HG03045 (cell line): ENCODE measurements around the gene KRT24.
"Not testable (repeated sequence)": the region's sequence is repeated elsewhere in the genome, so short reads cannot be mapped to it uniquely, and the experiment has no call there.

ENCODE experiments used
- ATAC-seq: cut with Tn5 transposase; IDR thresholded peaks from one replicate; pipeline ENCODE4 v1.9.1; 2021; ENCODE audit warnings: mild to moderate bottlenecking, moderate library complexity; ENCODE audit not compliant: unreplicated experiment

The KRT24 gene

DNA sequence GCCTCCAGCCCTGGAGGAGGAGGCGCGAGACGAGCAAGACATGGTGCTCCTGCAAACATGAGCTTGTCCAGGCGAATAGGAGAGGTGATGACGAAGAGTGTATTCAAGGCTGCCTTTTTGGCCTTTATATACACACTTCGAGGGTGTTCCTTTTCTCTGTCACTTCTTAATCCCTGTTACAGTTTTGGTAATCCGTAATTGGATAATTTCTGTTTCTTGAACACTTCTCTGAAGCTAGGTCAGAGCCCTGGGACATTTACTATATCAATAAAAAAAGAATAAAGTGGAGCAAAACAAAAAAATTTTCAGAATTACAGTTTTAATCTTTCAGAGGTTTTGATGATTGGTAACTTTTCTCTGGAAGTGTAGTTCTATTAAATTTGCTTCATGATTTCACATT lies at the start of gene KRT24:
Gene KRT24 (minus strand): TSS at position 101 of the 400 bp plus-strand sequence. CDS start 59 bp downstream, at position 42.
- ATAC-seq, result no peak

GRCh38 chr17:40751065-40751464 lies 47.5 kb upstream of the KRT24 start:
- ATAC-seq, result no peak

DNA sequence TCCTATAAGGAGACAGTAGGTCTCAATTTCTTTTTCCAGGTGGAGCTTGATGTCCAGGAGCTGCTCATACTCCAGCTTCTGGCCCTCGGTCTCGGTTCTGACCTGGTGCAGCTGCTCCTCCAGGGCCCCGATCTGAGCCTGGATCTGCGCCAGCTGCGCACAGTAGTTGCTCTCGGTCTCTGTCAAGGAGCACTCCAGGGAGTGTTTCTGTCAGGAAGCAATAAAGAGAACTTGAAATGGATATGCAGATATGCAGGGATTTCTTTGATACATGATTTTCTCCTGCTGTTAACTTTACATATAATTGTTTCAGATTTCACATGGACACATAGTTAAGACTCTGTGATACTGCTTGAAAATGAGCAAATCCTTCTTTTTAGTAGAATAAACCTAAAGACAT lies 46.8 kb upstream of the KRT24 start:
- ATAC-seq, result no peak

- ATAC-seq, result not testable (repeated sequence)
Observed at GRCh38 chr17:40748666-40749065, 45.1 kb upstream of the KRT24 start.

DNA sequence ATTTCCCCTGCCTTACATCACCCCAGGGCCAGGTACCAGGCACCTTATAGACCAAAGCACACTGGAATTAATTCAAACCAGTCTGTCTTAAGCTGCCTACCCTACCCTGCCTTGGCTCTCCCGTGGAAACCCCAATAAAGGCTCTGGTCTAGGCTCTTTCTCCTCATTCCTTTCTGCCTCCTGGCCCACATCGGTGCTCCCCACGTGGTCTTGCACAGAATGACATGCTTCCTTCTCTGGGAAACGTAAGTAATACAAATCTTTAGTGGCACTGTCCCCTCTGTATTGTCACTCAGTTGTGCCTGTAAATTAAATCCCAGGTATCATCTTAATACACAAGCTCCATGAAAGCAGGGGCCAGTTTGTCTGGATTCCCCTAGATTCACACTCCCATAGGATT lies 35.0 kb upstream of the KRT24 start:
- ATAC-seq, result no peak

- ATAC-seq, result no peak
Observed at GRCh38 chr17:40735016-40735415, 31.5 kb upstream of the KRT24 start.

DNA sequence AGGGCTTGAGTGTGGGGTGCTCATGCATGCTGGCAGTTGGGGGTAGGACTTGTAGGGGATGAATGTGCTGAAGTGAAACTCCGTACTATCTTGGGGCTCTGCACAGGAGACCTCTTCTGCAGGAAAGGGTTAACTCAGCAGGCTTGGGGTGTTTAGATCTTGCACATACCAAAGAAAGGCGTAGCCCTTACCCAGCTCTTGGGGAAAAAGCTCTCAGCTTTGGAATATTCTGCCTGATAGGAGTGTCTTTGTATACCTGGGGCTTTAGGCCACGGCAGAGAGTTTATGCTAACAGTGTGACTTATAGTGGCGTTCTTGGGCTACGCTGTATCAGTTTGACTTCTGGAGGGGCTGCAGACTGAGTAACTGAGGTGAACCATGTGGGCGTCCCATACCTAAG lies 30.5 kb upstream of the KRT24 start:
- ATAC-seq, result no peak

- ATAC-seq, result no peak
Observed at GRCh38 chr17:40730970-40731369, 27.4 kb upstream of the KRT24 start.

DNA sequence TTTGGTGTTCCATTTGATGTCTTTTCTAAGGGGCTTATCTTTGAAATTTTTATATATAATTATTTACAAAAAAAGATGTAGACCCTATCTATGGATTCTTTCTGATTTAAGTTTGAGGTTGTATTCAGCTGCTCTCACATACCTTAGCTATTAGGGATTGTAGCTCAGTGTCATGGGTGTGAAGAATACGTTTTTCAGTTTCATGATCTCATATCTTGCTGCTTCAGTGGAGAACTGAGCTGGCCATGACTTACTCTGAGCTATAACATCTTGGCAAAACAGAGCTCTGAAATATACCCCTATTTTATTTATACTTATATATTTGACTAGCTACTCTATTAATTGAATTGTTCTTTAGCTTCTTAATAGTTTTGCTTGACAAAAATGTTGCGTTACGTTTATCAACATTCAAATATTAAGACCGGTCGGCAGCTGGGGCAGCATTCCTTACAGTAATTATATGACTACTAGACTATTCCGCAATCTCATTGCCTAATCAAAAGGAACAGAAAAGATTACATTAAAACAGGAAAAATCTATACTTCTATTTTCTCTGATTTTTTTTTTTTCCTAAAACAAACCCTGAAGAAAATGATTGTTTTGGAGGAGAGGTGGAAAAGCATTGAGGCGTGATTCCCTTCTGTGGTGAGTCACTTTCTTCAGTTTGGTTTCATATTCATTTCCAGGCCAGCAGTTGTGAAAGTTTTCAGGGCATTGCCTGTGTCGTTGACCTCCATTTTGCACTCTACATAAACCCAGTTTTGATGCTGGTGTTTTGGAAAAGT lies 24.1 kb upstream of the KRT24 start:
- ATAC-seq, result no peak

DNA sequence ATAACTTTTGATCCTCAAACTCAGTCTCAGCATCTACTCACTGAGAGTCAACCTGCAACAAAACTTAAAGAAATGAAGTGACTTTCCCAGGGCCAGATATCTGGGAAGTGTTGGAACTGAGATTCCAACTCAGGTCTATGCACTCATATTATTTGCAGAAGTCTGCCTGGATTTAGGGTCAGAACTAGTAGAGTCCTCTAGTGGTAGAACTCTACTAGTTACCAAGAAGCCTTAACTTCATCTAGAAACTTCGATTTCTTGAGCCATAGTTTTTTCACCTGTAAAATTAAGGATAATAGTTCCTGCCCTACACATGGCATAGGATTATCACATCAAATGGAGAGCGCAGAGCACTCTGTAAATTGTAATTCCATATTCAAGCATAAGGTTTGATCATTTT lies 23.4 kb upstream of the KRT24 start:
- no peak for ATAC-seq

GRCh38 chr17:40724656-40725055 lies 21.1 kb upstream of the KRT24 start:
- no peak for ATAC-seq

DNA sequence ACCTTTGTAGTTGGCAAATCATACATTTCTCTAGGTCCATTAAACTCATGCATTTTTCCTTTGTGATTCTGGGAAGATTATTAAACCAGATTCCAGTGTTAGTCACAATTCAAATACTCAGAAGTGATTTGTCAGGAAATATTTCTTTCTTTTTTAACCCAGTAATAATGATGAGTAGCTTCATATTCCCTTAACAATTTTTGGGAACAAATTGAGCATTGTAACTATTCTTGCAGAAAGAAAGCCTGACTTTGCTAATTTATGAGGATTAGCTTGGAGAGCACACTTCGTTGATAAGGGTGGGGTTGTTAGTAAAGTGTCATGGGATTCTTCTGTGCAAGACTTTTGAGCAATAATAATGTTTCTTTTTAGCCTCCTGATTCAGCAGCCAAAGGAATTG lies 18.7 kb upstream of the KRT24 start:
- ATAC-seq, result no peak

- no peak for ATAC-seq
Observed at GRCh38 chr17:40720899-40721298, 17.3 kb upstream of the KRT24 start.

DNA sequence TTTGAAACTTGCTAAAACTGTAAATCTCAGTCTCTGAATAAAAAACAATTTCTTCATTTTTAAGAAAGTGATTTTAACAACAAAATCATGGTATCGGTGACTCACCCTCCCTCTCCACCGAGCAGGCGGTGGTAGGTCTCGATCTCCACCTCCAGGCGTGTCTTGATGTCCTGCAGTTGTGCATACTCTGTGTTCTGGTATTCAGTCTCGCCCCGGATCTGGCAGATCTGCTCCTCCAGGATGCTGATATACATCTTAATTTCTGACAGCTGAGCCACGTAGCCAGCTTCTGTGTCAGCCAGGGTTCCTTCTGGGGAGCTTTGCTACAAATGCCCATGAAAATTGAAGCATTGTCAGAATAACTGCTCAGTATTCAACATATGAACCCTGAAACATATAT lies 15.4 kb upstream of the KRT24 start:
- no peak for ATAC-seq

DNA sequence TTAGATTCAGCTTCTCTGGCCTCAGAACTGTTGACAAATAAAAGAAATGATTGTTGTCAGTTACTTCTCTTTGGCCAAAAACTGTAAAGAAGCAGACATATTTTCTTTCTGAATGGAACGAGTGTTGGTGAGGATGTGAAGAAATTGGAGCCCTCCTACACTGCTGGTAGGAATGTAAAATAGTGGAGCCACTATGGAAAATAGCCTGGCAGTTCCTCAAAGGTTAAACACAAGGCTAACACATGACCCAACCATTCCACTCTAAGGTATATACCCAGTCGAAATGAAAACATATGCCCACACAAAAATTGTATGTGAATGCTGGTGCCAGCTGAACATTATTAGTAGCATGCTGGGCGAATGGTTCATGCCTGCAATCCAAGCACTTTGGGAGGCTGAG lies 14.2 kb upstream of the KRT24 start:
- ATAC-seq, result no peak

- ATAC-seq, result no peak
Observed at GRCh38 chr17:40714473-40714872, 10.9 kb upstream of the KRT24 start.

DNA sequence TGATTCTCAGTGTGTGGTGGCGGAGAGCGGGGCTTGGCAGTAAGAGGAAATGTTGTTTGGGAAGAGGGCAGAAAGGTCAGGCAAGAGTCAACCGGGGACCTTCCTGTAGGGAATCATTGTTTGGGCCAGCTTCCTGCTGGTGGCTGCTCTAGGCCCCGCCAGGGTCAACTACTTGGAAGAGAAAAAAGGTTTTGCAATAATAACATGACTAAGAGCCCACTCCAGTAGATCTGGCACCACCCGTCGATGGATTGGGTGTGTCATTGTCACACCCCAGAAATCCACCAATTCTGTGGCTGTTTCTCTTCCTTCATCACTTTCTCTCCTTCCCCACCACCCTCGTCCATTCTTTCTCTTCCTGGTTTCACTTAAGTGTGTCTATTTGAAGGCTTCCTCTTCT lies 4.2 kb upstream of the KRT24 start:
- ATAC-seq, result no peak

DNA sequence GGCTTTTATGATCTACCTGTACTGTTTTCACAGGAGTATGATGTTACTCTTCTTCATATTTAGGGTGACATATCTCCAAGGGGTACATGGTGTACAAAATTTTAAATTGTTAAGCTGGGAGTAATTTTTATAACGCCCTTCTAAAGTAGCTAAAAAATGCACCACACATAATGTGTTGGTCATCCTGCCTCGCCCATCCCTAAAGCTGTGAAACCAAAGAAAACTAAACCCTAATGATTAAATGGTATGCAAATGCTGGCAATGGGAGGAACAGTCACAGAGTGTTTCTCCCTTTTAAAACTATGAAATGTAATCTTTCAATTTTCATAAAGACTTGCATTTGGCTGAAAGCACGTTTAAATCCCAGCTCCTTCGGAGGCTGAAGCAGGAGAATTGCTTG lies 2.0 kb upstream of the KRT24 start:
- ATAC-seq, result no peak

GRCh38 chr17:40702271-40702670 lies 1.3 kb downstream of the KRT24 start:
- ATAC-seq, result no peak

DNA sequence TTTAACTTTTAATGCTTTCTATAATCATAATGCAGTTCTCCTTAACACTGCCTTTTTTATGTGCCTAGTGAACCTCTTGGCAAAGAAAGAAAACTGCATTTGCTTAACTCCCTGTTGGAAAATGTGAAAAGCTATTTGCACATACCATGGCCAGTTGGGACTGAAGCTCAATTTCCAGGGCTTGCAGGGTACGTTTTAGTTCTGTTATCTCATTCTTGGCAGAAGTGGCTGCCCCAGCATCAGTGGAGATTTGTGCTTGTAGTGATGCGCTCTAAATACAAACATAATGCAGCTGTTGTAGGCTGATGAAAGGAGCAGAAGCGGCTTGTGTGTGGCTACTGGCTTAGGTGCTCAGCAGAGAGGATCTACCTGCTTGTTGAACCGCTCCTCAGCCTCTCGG lies 3.7 kb downstream of the KRT24 start:
- no peak for ATAC-seq

GRCh38 chr17:40699371-40699770 lies 4.2 kb downstream of the KRT24 start:
- no peak for ATAC-seq

DNA sequence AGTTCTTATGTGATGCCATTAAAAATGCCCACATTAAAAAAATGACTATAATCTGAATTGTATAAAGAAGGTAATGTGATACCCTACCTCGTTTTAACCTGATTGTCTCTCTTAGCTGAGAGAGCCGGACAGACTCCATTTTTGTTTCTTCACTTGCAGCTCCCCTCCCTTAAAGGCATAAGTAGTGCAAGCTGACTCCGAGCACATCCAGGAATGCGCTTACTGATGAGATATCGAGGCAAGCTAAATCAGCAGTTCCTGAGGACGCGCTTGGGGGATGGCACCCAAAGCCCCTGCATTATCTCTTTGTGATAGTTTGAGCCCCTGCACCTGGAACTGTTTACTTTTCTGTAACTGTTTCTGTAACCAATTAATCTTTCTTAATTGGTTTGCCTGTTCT lies 6.3 kb downstream of the KRT24 start:
- no peak for ATAC-seq

- ATAC-seq, result no peak
Observed at GRCh38 chr17:40696651-40697072, 6.9 kb downstream of the KRT24 start.
